GM12874 (cell line): Measurements from ENCODE around the gene CALCA.

Source experiments
- TF ChIP-seq, protein P1 (sequence below): IDR thresholded peaks from 2 replicates; pipeline ENCODE4 v1.5.1; 2011; ENCODE audit warnings: low read depth, mild to moderate bottlenecking, control low read depth, low read length, moderate library complexity; ENCODE audit not compliant: insufficient read depth

The CALCA gene

DNA sequence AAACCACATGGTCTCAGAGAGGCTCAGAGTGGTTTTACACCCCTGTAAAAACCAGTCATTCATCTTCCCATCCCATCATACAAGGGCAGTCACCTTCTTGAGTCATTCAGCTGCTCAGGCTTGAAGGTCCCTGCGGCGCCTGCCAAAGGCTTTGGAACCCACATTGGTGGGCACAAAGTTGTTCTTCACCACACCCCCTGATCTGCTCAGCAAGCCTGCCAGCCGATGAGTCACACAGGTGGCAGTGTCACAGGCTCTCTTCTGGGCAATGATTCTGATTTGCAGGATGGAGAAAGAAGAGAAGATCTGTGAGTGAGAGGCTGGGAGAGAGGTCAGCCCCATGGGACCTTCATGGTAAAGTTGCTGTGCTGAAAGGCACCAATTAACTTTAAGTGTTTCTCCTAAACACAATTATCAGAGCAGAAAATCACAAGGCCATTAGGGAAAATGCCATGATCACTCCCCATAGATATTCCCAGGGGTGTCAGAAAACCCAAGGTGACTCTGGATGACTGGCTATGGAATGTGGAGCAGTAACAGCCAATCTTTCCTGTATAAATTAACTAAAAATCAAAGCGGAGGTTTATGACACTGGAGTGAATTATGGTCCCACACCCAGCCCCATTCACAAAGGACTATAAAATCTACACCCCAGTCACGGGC is 4.4 kb downstream of the CALCA start:
- TF ChIP-seq, protein P1, sequence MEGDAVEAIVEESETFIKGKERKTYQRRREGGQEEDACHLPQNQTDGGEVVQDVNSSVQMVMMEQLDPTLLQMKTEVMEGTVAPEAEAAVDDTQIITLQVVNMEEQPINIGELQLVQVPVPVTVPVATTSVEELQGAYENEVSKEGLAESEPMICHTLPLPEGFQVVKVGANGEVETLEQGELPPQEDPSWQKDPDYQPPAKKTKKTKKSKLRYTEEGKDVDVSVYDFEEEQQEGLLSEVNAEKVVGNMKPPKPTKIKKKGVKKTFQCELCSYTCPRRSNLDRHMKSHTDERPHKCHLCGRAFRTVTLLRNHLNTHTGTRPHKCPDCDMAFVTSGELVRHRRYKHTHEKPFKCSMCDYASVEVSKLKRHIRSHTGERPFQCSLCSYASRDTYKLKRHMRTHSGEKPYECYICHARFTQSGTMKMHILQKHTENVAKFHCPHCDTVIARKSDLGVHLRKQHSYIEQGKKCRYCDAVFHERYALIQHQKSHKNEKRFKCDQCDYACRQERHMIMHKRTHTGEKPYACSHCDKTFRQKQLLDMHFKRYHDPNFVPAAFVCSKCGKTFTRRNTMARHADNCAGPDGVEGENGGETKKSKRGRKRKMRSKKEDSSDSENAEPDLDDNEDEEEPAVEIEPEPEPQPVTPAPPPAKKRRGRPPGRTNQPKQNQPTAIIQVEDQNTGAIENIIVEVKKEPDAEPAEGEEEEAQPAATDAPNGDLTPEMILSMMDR = no peak

DNA sequence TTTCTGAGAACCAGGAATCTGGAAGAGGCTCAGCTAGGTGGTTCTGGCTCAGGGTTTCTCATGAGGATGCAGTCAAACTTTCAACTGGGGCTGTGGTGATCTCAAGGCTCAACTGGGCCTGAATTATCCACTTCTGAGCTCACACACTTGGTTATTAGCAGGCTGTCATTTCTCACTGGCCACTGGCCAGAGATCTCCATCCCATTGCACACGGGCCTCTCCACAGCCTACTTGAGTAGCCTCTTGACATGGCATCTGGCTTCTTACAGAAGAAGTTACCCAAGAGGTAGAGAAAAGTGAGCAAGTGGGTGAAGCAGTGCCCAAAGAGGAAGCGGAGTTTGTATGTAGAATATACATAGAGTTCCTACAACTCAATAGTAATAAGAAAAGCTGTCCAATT is 16.0 kb downstream of the CALCA start:
- TF ChIP-seq, protein P1 = no peak

DNA sequence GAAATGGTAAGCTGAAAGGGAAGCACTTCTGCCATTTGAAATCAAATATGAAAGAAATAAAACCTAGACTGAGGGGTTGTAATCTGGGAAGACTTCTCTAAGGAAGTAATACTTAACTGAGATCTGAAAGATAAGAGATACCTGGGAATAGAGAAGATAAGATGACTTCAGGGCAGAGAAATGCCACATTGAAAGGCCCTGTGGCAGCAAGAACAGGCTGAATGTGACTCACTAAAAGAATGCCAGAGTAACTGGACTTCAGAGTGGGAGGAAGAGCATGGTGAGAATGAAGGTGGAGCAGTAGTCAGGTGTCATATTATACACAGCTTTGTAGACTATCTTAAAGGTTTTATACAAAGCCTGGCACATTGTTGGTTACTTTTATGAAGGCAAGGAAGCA is 17.6 kb downstream of the CALCA start:
- TF ChIP-seq, protein P1 = no peak

DNA sequence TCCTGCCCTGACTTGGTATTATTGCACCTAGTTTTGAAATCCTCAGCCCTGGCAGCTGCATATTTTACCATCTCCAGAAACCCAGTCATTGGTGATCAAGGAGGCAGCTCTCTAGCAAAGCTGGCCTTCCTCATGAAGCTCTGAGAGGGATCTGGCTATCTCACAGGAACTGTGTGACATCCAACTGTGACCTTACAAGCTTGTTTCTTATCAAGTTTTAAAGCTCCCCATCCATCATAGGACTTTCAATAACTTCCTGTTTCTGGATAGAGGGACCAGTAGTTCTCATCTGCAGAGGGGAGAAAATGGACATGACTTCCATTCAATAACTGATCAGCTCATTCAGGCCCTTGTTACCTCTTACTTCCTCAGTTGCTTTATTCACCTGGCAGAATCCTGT is 18.2 kb downstream of the CALCA start:
- TF ChIP-seq, protein P1 = no peak

DNA sequence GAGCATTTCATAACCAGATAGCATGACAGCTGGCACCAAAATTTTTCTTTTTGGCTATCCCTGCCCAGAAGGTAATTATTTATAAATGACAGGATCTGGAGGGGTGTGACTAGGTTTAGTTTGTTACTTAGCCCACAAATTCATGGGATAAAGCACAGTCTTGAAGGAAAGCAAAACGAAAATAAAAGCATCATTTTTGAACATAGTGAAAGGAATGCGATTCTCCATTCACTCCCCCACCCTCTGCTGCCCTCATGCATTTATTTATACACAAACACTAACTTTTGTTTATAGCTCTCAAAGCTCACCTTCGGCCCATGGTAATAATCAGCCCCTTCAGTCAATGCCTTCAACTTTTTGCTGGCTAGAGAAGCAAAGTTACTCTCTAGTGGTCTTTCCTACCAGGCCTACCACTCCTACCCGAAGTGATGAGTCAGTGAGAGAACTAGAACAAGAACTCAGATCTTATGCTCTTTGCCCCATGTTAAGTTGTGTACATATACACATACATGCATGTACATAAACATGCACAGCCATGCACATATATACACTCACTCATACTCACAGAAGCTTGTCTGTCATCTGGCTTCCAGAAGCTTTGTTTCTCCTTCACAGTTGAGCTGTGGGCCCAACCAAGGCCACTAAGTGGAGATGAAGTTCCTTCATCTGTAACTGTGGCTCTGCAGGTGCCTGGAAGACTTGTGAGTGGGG is 22.6 kb downstream of the CALCA start:
- TF ChIP-seq, protein P1 = no peak

DNA sequence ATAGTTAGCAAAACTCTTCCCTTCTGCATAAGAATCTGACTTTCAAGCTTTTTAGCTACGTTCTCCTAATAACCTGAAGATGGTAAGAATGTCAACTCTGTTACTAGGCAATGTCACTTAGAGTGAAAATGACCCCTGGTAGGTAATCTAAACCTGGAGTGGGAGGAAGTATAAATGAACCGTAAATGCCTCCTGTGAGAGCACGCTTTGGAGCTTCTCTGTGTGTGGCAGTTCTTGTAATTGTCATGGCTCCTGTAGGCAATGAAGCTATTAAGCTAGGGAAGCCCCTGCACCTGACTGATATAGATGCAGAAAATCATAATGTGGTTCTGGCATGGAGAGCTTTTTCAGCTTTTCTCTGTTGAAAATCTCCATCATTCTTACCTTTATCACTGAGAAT is 29.4 kb downstream of the CALCA start:
- TF ChIP-seq, protein P1 = no peak

DNA sequence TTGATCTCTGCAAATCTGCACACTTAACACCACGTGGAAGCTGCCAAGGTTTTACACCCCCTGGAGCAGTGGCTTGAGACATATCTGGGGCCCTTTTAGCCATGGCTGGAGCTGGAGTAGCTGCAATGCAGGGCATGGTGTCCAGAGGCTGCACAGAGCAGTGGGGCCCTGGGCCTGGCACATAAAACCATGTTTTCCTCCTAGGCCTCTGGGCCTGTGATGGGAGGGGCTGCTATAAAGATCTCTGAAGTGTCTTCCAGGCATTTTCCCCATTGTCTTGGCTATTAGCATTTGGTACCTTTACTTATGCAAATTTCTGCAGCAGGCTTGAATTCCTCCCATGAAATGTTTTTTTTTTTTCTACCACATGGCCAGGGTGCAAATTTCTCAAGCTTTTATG is 33.2 kb downstream of the CALCA start:
- TF ChIP-seq, protein P1 = no peak
